ENCODE measurements around the gene FGFR2. TPM values are rescaled to one million over a fixed set of nuclear protein-coding genes. Genes with fewer than 3 reads are reported as not detected.

The FGFR2 gene
- total RNA-seq, 1 donor from 2014 or later, result 2.9 TPM

GRCh38 chr10:121639416-121639815 lies 41.2 kb upstream of the FGFR2 start:
- no peak for DNase-seq (ENCODE audit: low spot score)
- H3K27ac Mint-ChIP-seq (ENCODE audit: unreplicated experiment), result no peak overlapping the region
- no peak overlapping the region for H3K4me3 Mint-ChIP-seq (ENCODE audit: unreplicated experiment)
- TF ChIP-seq CTCF (IDR thresholded peaks at IDR 0.05), result no peak
- H3K9me3 Mint-ChIP-seq (ENCODE audit: low read depth), result peaks cover 32% of the 10 kb centered on the region
- peaks cover 7% of the 10 kb centered on the region for H3K36me3 Mint-ChIP-seq (ENCODE audit: low read depth)
- H3K27me3 Mint-ChIP-seq (ENCODE audit: low read depth), result no peaks in the 10 kb centered on the region
- no peaks in the 10 kb centered on the region for H3K4me1 Mint-ChIP-seq (ENCODE audit: low read depth)

- no peak for DNase-seq (ENCODE audit: low spot score)
- TF ChIP-seq CTCF (IDR thresholded peaks at IDR 0.05), result no peak
- Mint-ChIP-seq H3K4me3 (ENCODE audit: unreplicated experiment) (no peak overlapping the region), H3K4me1 (ENCODE audit: low read depth) (no peaks in the 10 kb centered on the region), H3K27ac (ENCODE audit: unreplicated experiment) (no peak overlapping the region), H3K36me3 (ENCODE audit: low read depth) (peaks cover 7% of the 10 kb centered on the region), H3K27me3 (ENCODE audit: low read depth) (no peaks in the 10 kb centered on the region), H3K9me3 (ENCODE audit: low read depth) (peaks cover 32% of the 10 kb centered on the region)
Measured at GRCh38 chr10:121637437-121637836, 39.2 kb upstream of the FGFR2 start.

DNA sequence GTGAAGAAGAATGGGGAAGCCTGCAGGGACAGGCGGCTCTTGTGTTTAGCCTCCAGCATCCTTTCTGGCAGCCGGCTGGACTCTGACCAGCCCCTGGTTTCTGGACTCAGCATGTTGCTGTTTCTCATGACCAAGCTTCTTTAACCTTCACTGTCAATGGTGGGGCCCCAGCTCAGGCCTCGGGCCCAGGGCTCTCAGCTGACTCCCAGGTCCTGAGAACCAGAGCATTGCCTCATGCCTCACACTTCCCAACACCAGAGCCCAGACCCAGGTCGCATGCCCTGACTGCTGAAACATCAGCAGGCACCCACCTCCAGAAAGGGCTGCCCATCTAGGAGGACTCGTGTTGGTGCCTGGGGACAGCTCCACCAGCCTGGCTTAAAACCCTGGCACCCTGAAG lies 34.8 kb upstream of the FGFR2 start:
- Mint-ChIP-seq H3K27ac (ENCODE audit: unreplicated experiment) (no peak overlapping the region), H3K36me3 (ENCODE audit: low read depth) (peaks cover 5% of the 10 kb centered on the region), H3K4me1 (ENCODE audit: low read depth) (no peaks in the 10 kb centered on the region), H3K9me3 (ENCODE audit: low read depth) (peaks cover 9% of the 10 kb centered on the region), H3K4me3 (ENCODE audit: unreplicated experiment) (no peak overlapping the region), H3K27me3 (ENCODE audit: low read depth) (peaks cover 8% of the 10 kb centered on the region)
- TF ChIP-seq CTCF (IDR thresholded peaks at IDR 0.05), result no peak
- no peak for DNase-seq (ENCODE audit: low spot score)

DNA sequence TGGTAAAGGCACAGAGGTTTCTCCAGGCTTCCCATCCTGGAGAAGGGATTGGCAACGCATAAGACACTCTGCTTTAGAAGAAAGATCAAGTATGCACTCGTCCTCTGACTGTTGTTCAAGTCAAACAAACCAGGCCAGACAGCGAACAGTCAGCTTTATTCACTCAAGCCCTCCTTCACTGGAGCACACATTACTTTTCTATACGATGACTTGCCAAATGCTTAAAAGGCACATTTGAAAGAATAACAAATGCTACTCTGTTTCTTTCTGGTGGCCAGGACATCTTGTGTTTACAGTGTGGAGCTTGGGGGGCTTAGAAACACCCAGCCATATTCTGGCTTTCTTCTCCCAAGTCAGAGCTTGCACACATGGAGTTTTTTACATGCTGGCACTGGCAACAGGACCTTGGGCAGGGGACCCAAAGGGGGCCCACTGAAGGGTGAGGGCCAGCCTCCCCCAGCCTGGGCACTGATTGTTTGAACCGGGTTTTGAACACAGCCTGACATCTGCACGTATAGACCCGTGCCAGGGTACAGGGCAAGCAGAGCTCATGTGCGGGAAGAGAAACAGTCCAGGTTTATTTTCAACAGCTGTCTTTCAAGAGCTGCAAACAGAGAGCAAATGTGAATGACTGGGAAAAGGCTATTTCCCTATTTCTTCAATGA lies 33.3 kb upstream of the FGFR2 start:
- Mint-ChIP-seq H3K36me3 (ENCODE audit: low read depth) (no peaks in the 10 kb centered on the region), H3K4me1 (ENCODE audit: low read depth) (no peaks in the 10 kb centered on the region), H3K9me3 (ENCODE audit: low read depth) (no peaks in the 10 kb centered on the region), H3K4me3 (ENCODE audit: unreplicated experiment) (no peak overlapping the region), H3K27me3 (ENCODE audit: low read depth) (peaks cover 15% of the 10 kb centered on the region), H3K27ac (ENCODE audit: unreplicated experiment) (no peak overlapping the region)
- TF ChIP-seq CTCF (IDR thresholded peaks at IDR 0.05), result no peak
- no peak for DNase-seq (ENCODE audit: low spot score)

GRCh38 chr10:121628859-121629258 lies 30.6 kb upstream of the FGFR2 start:
- Mint-ChIP-seq H3K9me3 (ENCODE audit: low read depth) (no peaks in the 10 kb centered on the region), H3K27me3 (ENCODE audit: low read depth) (peaks cover 15% of the 10 kb centered on the region), H3K4me1 (ENCODE audit: low read depth) (no peaks in the 10 kb centered on the region), H3K36me3 (ENCODE audit: low read depth) (no peaks in the 10 kb centered on the region), H3K27ac (ENCODE audit: unreplicated experiment) (no peak overlapping the region), H3K4me3 (ENCODE audit: unreplicated experiment) (no peak overlapping the region)
- no peak for TF ChIP-seq CTCF (IDR thresholded peaks at IDR 0.05)
- no peak for DNase-seq (ENCODE audit: low spot score)
